GM19099 (cell line): ENCODE measurements around the gene PANK2.

Source experiments
- POLR2A ChIP-seq: IDR thresholded peaks from 3 replicates; pipeline ENCODE4 v1.6.1; 2011; ENCODE audit warnings: low read depth; ENCODE audit not compliant: insufficient read length; ENCODE audit errors: extremely low read depth

The PANK2 gene

DNA sequence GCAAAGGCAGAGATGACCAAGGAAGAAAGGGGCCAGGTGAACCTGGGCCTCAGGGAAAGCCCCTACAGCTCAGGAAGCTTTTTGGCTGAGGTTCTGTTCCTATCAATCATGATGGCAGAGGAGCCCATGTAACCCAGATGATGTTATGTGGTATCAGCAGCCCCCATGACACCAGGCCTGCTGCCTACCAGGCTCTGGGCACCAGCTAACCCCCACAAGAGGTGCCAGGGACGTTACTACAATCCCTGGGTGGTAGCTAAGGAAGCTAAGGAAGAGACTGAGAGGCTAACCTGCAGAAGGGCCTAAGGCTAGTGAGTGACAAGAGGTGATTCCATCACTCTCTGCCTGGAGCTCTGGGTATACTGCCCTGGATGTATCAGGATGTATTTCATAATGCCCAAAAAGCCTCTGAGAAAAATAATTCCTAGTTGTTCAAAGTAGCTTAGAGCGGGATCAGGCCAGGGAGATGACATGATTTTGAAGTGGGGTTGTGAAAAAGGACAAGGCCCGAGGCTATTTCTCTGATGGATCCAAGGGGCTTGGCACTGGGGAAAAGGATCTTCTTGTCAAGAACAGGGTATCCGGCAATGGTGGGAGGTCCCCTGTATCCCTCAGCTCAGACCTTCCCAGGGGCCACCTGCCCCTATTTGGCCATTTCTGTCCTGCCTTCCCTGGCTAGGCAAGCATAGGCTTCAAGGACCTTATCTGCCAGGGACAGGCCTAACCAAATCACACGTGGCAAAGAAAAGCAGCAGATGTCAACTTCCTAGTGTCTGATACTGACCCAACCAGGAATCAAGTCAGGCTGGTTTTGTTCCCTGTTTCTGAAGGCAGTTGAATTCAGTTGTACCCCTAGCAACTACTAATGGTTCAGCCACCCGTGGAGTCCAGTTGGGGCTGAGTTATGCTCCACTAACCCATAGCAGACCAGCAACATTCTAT is 41.3 kb downstream of the PANK2 start:
- no peak for TF ChIP-seq POLR2A

DNA sequence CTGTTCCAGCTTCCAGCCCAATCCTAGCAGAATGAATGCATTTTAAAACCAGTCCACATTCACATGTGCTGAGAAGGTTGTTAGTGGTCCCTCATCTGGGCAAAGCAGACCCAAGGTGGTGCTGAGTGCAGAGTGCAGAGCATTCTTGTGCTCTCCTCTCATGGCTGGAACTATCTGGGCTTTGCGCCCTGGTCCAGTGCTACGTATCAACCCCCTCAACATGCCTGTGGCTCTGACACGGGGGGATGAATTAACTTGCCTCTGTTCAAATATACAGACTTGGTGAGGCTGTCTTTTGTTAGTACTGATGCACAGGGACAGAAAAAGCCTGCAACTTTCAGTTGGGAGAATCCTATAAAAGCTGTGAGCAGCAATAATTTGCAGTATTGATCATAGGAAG is 42.5 kb downstream of the PANK2 start:
- no peak for TF ChIP-seq POLR2A

DNA sequence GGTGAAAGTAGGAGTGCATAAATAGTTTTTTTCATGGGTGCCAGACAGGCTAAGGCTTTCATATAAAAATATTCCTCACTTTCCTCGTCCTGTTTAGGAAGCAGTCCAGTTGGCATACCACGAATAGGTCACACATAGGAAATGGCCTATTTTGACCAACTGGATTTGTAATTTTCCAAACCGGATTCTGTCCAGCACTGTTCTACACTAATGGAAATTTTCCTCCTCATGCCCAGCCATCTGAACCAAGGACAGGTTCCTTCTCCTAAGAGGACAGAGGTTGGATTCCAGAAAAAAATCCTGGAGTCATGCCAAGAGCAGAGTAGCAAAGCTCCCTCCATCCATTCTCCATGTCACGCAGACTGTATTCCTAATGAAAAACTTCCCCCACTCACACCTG is 43.1 kb downstream of the PANK2 start:
- TF ChIP-seq POLR2A = no peak

DNA sequence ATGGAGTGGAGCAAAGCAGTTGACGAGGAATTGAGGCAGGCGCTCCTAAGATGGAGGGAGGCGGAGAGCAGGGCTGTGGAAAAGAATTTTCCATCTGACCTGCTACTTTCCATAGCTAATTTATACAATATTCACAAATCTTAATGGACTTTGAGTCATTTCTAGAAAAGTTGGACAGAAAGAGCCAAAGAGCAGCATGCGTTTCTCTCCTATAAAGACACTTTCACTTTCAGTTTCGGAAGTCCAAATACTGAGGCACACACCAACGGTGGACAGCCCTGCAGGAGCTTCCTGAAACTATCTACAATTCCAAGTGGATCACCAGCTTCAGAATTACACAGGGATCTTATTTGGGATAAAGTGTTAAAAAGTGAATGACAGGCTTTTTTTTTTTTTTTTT is 43.5 kb downstream of the PANK2 start:
- TF ChIP-seq POLR2A = no peak

DNA sequence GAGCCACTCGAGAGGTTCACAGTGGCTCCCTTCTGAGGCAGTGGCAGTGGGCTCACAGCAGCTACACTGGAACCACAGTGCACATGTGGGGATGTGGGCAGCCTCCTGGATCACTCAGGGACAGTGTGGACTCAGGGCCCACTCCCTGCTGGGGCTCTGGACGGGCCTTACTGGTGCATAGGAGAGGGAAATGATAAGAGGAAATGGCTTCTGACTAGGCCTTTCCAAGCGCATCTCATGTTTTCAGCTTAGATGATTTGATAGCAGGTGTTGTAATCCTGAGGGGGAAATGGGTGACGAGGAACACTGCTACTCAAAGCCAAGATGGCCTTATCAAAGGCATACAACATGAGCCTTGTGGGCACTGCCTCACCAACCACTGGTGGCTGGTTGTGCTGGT is 44.0 kb downstream of the PANK2 start:
- TF ChIP-seq POLR2A = no peak

DNA sequence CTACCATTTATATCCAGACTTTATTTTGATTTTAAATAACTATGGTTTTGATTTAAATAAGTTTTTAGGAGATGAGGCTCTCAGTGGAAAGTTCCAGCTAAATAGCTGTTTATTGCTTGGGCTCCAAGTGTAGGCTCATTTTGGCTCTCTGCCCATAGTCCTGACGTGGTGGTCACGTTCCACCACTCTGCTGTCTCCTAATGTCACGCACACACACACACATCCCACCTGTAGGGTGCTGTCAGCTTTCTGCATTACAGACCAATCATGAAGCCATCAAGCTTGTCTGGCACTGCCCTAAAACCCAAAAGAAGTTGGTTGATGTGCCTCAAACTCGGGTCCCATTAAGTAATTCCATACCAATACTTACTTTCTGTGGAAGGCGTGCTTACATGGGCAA is 45.4 kb downstream of the PANK2 start:
- no peak for TF ChIP-seq POLR2A

DNA sequence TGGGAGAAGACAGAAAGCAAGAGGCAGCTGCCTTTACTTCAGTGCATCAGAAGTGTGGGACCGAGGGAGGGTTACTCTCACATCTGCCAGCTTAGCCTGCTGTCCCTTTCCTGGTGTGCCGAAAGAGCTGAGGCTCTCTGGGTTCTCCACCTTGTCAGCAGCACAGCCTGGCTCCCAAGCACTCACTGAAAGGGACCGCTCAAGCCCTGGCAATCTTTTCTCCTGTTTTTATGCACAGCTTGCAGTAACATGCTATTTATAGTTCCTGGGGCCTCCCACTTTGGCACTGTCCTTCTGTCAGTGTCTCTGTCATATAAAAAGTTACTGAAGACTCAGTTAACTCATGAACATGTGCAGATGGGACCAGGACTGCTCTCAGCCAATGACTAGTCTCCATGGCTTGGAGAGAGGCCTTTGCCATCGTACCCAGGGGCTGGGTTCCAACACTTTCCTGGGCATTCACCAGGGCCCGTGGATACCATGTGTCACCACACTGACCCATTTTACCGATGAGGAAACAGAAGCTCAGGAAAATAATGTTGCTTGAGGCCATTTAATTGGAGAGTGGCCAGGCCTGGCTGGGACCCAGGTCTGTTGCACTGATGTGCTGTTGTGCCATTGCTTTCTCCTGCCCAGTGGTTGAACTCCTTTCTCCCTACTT is 46.2 kb downstream of the PANK2 start:
- TF ChIP-seq POLR2A = no peak

DNA sequence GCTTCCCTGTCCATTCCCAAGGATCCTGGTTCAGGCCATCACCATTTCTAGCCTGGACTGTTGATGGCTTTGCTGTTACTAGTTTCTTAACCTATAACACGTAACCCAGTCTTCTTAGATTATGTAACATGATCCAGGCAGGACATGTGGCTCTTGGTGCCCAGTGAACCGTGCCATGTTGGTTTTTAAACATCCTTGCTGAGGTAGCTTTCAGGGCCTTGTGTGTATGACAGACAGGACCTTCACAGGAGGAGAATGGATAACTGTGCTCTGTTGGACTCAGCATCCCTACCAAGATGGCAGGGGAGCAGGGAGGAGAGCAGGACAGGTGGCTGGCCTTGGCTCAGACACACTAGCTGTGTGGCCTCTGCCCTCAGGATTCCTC is 46.8 kb downstream of the PANK2 start:
- no peak for TF ChIP-seq POLR2A

DNA sequence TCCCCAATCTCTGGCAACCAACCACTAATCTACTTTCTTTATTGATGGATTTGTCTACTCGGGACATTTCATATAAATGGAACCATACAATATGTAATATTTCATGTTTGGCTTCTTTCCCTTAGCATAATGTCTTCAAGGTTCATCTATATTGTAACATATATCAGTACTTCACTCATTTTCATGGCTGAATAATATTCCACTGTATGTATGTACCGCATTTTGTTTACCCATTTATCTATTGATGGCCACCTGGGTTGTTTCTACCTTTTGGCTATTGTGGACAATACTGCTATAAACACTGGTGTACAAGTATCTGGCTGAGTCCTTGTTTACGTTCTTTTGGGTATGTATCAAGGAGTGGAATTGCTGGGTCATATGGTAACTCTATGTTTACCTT is 48.4 kb downstream of the PANK2 start:
- TF ChIP-seq POLR2A = no peak

DNA sequence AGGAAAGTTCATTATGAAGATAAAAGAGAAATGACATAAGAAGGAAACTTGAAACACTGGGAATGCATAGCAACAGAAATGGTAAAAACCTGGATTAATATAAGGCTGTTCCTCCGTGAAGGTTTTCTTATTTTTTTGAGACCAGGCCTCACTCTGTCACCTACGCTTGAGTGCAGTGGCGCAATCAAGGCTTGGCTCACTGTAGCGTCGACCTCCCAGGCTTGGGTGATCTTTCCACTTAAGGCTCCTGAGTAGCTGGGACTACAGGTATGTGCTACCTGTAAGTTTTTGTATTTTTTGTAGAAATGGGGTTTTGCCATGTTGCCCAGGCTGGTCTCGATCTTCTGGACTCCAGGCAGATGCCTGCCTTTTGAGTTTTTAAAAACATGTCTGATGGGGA is 51.7 kb downstream of the PANK2 start:
- no peak for TF ChIP-seq POLR2A

DNA sequence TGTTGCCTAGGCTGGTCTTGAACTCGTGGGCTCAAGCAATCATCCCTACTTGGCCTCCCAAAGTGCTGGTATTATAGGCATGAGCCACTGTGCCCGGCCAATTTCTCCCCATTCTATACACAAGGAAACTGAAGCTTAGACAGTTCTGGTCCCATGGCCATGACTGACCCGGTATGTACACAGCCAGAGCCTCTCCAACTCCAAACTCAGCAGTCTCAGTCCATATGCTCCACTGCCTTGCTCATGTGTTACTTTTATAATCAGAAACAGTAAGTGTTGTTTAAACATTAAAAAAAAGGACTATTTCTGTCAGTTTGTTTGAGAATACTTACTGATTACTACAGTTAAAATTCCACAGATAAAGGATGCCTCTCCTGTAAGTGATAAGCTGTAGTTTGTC is 75.5 kb downstream of the PANK2 start:
- no peak for TF ChIP-seq POLR2A

DNA sequence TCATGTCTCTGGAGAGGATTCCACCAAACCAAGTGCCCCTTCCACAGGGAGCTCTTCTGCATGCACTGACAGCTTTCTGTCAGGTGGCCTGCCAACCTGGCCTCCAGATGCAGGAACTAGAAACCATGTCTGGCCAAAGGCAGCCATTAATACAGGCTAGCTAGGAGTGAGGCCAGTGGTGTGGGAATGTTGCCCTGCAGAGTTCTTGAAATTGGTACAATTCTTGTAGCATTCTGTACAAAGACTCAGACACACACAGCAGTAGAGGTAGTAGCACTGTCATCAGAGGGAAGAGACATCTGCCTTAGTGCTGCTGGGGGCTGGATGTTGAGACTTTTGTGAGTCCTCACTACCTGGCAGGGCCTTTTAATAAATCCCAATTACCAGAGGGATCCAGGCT is 77.4 kb downstream of the PANK2 start:
- no peak for TF ChIP-seq POLR2A

DNA sequence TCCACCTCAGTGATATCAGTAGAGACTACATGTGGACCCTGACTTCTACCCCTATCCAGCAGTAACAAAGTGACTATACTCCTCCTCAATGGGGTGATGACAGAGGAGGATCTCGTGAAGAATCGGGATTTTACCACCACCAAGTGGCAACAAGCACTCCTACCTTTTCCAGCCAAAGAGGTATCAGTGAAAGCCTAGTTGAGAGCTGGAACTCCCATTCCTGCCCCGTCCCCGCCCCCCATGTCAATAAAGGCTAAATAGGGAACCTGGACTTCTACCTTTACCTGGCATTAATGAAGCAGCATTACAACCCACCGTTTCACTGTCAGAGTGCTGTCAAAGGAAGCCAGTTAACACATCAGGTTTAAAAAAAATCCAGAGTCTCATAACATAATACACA is 80.8 kb downstream of the PANK2 start:
- TF ChIP-seq POLR2A = no peak

DNA sequence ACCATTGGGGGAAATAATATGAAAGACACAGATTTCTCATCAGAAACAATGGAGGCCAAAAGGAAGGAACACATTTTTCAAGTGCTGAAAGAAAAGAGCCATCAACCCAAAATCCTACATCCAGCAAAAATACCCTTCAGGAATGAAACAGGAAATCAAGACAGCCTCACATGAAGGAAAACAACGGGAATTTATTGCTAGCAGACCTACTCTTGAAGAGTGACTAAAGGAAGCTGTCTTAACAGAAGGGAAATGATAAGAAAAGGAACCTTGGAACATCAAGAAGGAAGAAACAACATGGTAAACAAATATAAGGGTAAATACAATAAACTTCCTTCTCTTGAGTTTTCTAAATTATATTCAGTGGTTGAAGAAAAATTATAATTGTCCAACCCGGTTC is 82.0 kb downstream of the PANK2 start:
- no peak for TF ChIP-seq POLR2A

DNA sequence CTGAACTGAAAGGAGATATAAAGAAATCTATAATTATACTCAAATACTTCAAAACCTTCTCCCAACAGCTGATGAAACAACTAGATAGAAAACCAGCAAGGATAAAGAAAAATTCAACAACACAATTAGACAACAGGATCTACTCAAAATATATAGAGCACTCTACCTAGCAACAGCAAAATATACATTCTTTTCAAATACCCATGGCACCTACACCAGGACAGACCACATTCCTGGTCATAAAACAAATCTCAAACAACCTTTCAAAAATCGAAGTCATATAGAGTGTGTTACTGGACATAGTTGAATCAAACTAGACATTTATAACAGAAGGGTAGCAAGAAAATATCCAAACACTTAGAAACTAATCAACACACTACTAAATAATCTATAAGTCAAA is 83.0 kb downstream of the PANK2 start:
- no peak for TF ChIP-seq POLR2A

DNA sequence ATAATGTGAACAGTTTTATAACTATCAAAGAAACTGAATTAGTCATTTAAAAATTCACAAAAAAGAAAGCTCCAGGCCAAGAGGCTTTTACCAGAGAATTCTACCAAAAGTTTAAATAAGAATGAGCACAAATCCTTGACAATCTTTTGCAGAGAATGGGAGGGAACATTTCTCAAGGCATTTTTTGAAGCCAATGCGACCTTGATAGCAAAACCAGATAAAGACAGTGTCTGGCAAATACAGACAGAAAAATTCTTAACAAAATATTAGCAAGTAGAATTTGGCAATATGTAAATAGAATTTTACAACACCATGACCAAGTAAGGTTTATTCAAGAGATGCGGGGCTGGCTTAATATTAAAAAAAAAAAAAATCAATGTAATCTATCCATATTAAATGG is 84.5 kb downstream of the PANK2 start:
- TF ChIP-seq POLR2A = no peak

DNA sequence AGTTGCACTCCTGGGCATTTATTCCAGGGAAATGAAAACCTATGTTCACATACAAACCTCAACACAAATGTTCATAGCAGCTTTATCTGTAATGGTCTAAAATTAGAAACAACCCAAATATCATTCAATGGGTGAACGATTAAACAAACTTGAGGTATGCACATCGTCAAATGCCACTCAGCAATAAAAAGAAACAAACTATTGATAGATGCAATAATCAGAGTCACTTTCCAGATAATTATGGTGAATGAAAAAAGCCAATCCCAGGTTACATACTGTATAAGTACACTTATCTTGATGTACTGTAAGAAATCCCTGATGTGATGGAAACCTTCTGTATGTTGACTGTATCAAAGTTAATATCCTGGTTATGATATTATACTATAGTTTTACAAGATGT is 87.3 kb downstream of the PANK2 start:
- TF ChIP-seq POLR2A = no peak
